GM12874 (cell line): ENCODE measurements around the gene RNF214.

ENCODE experiments used
- CTCF ChIP-seq: IDR thresholded peaks from 2 replicates; pipeline ENCODE4 v1.5.1; 2011; ENCODE audit warnings: low read depth, mild to moderate bottlenecking, control low read depth, low read length, moderate library complexity; ENCODE audit not compliant: insufficient read depth

The RNF214 gene

GRCh38 chr11:117332843-117333242 is 100.4 kb downstream of the RNF214 start:
- TF ChIP-seq CTCF: no peak

GRCh38 chr11:117333917-117334316 is 101.4 kb downstream of the RNF214 start:
- TF ChIP-seq CTCF: no peak

GRCh38 chr11:117334896-117335295 is 102.4 kb downstream of the RNF214 start:
- TF ChIP-seq CTCF: no peak

GRCh38 chr11:117335399-117335798 is 102.9 kb downstream of the RNF214 start:
- no peak for TF ChIP-seq CTCF
